NOMO-1 treated with dmso at 0.1 percent for 144 hours (cell line): ENCODE measurements around the gene CLTC.
A peak's percentile ranks its signal among the peaks of the same experiment; 100 is the strongest.

Experiments used
- DNase-seq: peaks from one replicate; lab custom pipeline; 2025; ENCODE audit not compliant: unreplicated experiment; lab: John Stamatoyannopoulos, UW

CLTC gene

DNA sequence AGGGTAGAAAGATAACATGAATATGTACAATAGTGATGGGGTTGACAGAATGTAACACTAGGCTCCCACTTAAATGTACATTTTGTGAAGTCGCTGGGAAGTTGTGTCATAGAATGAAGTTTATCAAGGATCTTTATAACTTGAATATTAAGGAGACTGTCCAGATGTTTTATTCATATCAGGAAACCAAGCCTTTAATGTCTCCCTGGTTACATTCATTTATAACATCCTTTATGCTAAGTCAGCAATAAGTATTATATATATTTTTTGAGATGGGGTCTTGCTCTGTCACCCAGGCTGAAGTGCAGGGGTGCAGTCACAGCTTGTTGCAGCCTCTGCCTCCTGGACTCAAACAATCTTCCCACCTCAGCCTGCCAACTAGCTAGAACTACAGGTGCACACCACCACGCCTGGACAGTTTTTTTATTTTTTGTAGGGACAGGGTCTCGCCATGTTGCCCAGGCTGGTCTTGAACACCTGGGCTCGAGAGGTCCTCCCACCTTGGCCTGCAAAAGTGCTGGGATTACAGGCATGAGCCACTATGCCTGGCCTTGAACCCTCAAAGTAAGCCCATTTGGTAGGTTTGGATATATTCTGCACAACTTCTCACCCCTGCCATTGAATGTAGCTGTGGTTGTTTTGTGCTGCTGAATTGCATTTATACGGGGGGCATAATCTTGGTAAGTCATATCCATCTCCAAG is 14.1 kb downstream of the CLTC start:
- DNase-seq: no peak

DNA sequence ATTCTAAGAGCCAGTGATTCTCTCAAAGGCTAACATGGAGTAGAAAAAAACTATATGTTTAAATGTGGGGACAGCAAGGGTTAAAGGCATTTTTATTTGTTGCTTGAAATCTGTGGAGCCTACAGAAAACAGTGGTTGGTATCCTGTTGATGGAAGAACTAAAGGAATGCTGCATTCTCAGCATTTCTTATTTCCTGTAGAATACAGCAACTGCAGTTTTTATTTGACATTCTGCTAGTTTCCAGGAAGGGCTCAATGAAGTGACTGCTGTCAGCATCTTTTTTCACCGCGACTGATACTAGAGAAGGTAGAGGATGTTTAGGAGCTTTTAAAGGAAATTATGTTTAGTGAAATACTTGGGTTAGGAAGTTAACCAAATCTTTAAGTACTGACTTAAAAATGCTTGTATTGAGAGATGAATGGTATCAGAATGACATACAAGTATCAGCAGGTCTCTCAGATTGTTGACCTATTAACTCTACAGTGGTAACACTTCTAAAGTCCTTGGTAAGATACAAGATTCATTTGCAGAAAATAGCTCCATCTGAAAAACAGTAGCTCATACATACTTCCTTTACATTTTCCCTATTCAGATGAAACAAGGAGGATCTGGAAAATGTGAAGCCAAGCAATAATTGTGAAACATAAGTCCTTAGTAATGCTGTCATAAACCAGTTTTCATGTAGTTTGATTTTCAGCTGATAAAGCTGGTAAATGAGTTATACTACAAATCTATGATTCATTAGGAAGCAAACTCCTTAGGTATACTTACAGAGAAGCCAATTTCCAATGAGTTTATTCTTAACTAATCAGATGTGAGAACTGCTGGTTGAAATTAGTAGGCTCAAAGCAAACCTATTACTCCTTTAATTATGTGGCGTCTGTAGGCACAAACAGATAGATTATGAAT is 15.2 kb downstream of the CLTC start:
- DNase-seq: no peak

DNA sequence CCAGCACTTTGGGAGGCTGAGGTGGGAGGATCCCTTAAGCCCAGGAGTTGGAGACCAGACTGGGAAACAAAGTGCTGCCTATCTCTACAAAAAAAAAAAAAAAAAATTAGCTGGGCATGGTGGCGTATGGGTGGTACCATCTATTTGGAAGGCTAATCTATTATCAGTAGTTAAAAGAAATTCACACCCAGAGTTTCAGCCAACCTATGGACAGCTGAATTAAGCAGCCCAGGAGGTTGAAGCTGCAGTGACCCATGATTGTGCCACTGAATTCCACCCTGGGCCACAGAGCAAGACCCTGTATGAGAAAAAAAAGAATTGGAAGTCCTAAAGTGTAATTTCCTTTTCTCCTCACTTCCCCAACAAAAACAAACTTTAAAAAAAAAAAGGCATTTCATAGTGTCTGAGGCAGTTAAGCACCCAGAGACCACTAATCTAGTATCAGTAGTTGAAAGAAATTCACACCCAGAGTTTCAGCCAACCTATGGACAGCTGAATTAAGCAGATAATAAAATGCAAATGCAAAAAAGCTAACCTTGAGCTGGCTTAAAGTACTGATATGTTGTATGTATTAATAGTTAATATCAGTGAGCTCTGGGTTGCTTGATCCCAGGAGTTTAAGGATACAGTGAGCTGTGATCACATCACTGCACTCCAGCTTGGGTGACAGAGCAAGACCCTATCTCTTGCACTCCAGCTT is 18.1 kb downstream of the CLTC start:
- DNase-seq: no peak

DNA sequence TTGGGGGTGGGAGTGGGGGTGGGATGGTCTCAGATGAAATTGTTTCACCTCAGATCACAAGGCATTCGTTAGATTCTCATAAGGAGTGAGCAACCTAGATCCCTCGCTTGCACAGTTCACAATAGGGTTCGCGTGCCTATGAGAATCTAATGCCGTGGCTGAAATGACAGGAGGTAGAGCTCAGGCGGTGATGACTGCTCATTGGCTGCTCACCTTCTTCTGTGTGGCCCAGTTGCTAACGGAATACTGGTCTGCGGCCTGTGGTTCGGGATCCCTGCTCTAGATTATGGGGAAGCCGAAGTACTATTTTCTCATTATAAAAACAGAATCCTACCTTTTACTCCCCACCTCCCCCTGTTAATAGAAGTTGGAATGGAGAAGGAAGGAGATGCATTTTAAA is 18.9 kb downstream of the CLTC start:
- DNase-seq: no peak

DNA sequence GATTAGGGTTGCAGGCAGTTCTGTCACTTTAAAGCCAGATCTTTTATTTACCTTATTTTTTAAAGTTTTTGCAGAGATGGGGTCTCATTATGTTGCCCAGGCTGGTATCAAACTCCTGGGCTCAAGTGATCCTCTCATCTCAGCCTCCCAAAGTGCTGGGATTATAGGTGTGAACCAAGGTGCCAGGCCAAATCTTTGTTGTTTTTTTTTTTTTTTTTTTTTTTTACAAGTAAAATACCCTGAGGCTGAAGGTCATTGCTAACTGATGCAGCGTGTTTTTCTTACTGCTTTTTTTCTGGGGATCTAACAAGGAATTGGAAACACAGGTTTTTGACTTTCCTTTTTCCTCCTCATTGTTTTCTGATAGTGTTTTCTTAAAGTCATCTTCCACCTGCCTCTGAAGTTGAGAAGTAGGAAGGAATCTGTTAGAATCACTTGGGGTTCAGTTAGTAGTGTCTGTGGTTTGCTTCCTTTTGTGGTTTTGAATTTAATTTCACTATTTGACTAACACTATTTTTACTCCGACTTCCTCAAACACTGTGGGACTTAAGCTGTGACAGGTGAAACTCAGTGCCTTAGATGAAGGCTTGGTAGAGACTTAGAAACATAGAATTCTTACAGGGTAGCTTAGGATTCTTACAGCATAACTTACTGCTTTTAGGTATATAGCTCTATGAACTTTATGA is 22.2 kb downstream of the CLTC start:
- DNase-seq: peak; percentile 66

DNA sequence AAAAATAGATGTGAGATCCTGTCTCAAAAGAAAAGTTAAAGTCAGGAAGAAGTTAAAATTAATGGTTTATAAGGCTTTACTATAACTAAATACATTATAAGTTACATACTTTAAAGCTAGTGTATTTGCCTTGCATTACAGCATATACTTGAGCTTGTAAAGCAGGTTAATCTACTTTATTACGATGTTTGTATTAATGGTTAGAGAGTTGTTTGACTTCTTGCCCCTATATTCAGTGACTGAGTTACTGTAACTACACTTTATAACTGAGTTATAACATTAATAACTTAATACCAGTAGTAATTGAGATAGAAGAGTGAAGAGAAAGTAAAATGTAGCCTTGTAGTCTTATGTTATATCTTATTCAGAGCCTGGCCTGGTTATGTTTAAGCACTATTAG is 22.9 kb downstream of the CLTC start:
- no peak for DNase-seq

DNA sequence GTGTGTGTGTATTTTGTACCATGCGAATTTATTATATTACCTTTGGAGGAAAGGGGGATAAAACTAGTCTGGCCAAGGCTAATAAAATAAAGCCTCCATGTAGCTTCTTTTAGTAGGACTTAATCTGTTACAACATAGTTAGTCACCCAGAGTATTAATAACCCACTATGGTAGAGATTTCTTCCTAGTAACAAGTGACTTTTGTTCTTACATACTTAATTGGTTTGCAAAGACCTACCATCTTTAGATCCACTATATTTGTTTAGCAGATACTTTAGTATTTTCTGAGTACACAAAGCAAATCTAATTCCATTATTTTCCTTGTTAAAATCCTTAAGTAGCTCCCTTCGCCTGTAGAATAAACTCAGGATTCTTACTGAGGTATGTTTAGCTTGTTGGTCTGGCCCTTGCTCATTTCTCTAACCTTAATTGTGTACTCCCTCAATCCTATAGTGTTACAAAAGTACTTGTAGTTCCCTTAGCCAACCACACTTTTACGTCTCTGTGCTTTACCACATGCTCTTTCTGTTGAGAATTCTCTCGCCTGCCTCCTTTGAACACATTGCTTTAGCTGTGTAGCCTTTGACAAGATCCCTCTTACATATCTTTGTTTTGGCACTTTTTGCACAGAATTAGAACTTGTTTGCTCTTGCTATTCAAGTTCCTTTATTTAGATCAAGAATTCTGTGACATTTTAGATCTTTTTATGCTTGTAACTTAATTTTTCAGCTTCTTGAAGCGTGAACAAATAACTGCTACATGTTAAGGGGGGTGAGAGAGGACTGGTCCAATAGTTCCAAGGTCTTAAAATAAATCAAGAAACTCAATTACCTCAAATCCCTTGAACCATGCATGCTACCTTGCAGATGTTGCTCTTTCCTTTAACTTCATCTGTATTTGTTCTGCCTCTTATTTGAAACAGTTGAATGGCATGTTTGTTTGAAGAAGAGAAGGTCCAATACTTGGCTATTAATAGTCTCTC is 23.8 kb downstream of the CLTC start:
- DNase-seq: no peak

DNA sequence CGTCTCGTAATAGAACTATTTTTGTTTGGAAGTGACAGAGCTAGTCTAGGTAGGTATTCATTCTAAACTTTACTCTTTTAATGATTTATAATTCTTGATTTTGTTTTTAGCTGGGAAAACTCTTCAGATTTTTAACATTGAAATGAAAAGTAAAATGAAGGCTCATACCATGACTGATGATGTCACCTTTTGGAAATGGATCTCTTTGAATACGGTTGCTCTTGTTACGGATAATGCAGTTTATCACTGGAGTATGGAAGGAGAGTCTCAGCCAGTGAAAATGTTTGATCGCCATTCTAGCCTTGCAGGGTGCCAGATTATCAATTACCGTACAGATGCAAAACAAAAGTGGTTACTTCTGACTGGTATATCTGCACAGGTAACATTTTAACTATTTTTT is 27.6 kb downstream of the CLTC start:
- no peak for DNase-seq

DNA sequence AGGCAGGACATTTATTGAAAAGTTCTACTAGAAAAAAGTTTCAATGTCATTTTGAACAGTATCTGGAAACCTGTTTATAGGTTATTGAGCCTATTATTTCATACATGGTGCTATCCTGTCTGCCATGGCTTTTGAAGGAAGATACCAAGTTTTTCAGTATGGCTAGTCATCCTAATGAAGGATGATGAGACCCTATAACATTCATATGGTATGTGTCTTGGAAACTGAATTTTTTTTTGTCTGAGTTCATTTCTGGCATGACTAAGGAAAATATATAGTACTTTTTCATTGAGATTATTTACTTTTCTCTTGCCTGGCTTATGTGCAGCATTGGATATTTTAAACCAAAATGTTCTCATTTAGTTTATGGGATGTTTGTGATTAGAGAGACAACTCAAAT is 30.2 kb downstream of the CLTC start:
- no peak for DNase-seq

DNA sequence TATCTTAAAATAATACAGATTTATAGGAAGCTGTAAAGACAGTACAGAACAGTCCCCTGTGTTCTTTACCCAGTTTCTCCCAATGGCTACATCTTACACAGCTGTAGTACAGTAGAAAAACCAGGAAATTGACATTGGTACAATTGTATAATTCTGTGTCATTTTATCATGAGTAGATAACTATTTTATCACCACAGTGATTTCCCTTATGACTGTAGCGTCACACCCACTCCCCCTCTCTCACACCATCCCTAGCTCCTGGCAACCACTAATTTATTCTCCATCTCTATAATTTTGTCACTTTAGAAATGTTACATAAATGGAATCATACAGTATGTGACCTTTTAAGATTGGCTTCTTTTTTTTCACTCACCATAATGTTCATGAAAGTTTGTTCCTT is 30.9 kb downstream of the CLTC start:
- DNase-seq: no peak

DNA sequence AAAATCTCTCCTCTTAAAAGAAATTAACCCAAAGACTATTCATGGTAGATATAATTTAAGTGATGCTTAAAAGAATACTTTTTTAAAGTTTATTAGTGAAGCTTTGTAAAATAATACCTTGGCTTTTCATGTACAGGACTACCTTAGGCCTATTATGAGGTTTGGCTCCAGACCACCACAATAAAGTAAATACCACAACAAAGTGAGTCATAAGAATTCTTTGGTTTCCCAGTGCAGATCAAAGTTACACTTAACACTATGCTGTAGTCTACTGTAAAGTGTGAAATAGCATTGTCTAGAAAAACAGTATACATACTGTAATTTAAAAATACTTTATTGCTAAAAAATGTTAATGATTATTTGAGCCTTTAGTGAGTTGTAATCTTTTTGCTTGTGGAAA is 31.7 kb downstream of the CLTC start:
- no peak for DNase-seq

DNA sequence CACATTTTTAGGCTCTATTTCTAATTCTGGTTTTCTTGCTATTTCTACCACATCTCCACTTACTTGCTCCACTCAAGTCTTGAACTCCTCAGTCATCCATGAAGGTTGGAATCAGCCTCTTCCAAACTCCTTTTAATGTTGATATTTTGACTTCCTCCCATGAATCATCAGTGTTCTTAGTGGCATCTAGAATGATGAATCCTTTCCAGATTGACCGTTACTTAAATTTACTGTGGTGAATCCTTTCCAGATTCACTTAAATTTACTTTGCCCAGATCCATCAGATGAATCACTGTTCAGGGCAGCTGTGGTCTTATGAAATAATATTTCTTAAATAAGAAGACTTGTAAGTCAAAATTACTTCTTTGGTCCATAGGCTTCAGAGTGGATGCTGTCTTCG is 32.4 kb downstream of the CLTC start:
- no peak for DNase-seq

DNA sequence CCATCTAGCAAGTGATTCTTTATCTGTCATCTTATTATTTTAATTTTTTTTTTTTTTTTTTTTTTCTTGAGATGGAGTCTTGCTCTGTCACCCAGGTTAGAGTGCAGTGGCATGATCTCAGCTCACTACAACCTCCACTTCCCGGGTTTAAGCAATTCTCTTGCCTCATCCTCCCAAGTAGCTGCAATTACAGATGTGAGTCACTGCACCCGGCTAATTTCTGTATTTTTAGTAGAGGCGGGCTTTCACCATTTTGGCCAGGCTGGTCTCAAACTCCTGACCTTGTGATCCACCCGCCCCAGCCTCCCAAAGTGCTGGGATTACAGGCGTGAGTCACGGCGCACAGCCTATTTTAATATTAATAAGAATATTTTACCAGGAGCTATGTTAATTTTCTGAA is 36.9 kb downstream of the CLTC start:
- peak; percentile 61 for DNase-seq

DNA sequence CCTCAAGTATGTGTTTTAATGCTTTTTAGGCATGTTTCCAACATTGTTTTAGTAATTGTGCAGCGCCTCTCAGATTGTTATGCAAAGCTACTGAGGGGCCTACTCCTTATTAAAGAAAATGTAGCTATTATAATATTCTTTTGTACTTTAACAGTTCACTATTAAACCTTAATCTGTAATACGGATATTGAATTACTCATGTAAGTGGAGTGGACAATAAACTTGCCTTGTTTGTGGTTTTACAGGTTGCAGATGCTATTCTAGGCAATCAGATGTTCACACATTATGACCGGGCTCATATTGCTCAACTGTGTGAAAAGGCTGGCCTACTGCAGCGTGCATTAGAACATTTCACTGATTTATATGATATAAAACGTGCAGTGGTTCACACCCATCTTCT is 46.5 kb downstream of the CLTC start:
- DNase-seq: no peak

DNA sequence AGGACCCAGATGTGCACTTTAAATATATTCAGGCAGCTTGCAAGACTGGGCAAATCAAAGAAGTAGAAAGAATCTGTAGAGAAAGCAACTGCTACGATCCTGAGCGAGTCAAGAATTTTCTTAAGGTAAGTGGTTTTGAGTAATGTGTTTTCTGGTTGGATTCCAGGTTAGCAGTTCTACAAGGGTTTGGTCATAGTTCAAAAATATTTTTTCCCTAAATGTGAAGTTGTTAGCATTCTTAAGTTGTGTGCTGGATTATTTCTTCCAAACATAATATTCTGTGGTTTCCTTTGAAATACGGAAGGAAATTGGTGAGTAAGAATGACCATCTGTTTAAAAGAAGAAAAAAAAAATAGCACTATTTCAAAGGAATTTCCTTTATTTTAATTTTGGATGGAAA is 49.1 kb downstream of the CLTC start:
- no peak for DNase-seq

DNA sequence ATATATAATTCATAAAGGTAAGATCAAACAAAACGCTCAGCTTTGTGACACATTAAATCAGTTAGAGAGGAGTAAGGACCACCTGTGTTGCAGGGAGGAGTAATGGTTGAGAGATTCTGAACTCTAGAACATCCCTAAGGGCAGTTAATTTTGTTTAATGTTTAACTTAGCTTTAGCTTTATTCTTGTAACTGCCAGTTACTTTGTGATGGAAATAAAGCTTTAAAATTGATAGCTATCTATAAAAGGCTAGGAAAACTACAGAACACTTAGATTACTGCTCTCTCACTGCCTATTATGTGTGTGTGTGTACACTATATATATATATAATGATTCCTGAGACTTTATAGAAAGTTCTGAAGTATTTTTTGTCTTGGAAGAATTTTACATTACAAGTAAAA is 49.7 kb downstream of the CLTC start:
- no peak for DNase-seq

DNA sequence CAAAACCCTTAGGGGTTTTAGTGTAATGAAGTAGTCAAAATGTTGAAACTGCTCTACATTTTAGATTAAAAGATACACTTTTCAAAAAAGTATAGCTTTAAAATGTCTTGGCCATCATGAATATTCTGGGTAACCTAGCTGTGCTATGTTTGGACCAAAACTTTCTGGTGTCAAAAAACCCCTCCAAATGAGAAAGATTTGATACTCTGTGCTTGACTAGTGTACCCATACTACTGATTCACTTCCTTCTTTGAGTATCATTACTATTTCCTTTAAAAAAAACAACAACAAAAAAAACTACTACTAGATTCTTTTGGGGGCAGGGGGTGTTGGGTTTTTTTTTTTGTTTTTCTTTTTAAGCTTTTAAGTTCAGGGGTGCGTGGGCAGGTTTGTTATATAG is 50.2 kb downstream of the CLTC start:
- DNase-seq: no peak

DNA sequence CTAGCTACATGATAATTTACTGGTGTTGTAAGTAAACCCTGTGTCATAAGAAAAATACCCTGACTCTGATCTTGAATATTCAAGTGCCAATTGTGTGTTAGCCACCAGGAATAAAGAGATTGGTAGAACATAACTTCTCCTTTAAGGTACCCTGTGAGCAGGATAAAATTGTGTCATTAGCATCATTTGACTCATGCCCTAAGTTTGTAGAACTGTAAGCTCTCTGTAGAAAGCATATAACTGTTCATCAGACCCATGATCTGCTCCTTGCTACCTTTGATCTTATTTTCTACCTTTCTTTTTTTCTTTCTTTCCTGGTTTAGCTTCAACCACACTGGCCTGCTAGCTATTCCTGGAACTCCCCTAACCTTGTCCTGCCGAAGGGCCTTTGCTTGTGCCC is 51.7 kb downstream of the CLTC start:
- no peak for DNase-seq

DNA sequence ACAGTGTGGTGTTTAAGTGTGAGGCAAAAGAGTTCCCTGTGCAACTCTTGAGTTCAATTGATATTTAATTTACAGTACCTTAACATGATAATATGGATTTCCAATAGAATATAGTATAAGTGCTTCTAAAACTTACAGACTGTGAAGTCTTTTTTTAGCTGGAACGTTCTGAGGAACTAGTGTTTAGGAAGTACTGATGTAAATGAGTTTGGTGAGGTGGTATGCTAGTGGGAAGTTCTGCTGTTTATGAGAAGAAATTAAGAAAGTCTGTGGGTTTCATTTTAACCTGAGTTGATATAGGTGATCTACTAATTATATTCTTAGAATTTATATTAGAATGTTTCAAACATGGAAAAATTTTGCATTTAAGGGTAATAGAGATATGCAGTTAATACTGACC is 55.5 kb downstream of the CLTC start:
- no peak for DNase-seq

DNA sequence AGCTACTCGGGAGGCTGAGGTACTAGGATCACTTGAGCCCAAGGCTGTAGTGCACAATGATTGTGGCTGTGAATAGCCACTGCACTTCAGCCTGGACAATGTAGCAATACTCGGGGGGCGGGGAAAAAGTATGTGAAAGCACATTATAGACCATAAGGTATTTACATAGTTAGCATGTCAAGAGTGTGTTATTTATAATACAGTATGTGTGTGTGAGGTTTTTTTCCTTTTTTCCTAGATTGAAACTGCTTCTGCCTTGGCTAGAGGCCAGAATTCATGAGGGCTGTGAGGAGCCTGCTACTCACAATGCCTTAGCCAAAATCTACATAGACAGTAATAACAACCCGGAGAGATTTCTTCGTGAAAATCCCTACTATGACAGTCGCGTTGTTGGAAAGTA is 57.0 kb downstream of the CLTC start:
- no peak for DNase-seq
